Omental fat pad (tissue), 4 donors: ENCODE data around the gene LMCD1. TPM values are rescaled to one million over a fixed set of nuclear protein-coding genes. Genes with fewer than 3 reads are reported as not detected.

ENCODE experiments used
- ATAC-seq: fragments of 150-250 bp; one replicate; pipeline ENCODE4 v1.9.1; 2016; ENCODE audit warnings: mild to moderate bottlenecking, moderate library complexity; ENCODE audit not compliant: low FRiP score
- DNase-seq: peaks from one replicate; pipeline ENCODE4 v3.0.0-alpha.2; 2019; ENCODE audit warnings: low spot score
- total RNA-seq, 4 donors: library from RNA; depleted of rRNA; stranded (reverse); fragments of >200 nt; gene quantifications; one replicate each; pipeline ENCODE4 v1.1.0, GENCODE V29; 2016
- TF ChIP-seq, protein P1 (sequence below), 3 donors: fragments of 450-650 bp; IDR thresholded peaks; one replicate each; pipeline ENCODE4 v1.5.1; 2016 to 2017; ENCODE audit warnings: antibody characterized with exemption in 3 of 3, mild to moderate bottlenecking in 3 of 3, moderate library complexity in 2 of 3

Gene LMCD1
- total RNA-seq, 4 donors from 2014 or later: 135 to 1,380 (median 270) TPM

DNA sequence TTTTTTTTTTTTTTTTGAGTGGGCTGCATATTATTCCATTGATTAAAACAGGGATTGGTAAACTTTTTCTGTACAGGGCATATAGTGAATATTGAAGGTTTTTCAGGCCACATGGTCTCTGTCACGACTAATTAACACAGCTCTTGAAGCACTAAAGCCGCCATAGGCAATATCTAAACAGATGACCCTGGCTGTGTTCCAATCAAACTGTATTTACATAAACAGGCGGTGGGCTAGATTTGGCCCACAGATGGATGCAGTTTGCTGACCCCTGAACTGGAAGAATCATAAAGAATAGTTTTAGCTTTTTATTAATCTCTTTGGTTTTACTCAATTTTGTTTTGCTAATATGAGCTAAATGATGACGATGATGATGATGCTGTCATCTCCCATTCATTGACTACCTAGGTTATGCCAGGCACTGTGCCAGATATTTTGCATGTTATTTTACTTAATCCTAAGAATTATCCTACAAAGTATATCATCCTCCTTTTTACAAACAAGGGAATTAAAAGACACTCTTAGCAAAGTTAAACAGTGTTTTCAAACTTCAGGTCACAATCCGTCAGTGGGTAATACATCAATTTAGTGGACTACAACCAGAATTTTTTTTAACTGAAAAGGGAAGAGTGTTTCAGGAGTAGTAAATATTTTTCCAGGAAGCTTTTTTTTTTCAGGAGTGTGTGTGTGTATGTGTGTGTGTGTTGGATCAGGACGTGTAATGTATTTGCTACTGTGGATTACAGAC, 54.3 kb downstream of the LMCD1 start:
- TF ChIP-seq, protein P1, sequence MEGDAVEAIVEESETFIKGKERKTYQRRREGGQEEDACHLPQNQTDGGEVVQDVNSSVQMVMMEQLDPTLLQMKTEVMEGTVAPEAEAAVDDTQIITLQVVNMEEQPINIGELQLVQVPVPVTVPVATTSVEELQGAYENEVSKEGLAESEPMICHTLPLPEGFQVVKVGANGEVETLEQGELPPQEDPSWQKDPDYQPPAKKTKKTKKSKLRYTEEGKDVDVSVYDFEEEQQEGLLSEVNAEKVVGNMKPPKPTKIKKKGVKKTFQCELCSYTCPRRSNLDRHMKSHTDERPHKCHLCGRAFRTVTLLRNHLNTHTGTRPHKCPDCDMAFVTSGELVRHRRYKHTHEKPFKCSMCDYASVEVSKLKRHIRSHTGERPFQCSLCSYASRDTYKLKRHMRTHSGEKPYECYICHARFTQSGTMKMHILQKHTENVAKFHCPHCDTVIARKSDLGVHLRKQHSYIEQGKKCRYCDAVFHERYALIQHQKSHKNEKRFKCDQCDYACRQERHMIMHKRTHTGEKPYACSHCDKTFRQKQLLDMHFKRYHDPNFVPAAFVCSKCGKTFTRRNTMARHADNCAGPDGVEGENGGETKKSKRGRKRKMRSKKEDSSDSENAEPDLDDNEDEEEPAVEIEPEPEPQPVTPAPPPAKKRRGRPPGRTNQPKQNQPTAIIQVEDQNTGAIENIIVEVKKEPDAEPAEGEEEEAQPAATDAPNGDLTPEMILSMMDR (IDR thresholded peaks at IDR 0.05): no peak
- ATAC-seq (no peak), DNase-seq (no peak)

DNA sequence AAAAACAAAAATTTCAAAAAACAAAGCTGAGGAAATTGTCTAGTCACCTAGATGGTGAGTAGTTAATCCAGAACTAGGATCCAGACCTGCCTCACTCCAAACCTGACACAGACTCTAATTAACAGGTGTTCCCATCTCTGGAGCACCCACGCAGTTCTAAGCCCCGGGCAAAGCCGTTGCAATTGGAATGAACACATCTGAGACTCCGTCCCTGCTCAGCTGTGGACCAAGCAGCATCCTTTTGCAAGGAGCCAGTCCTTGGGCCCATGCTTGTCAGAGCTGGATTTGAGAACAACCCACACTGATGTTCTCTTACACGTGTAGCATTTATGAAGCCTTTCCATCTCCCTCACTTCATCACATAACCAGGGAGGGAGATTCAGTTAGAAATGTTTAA, 54.8 kb downstream of the LMCD1 start:
- no peak for ATAC-seq
- DNase-seq: no peak
- TF ChIP-seq, protein P1 (IDR thresholded peaks at IDR 0.05): no peak

DNA sequence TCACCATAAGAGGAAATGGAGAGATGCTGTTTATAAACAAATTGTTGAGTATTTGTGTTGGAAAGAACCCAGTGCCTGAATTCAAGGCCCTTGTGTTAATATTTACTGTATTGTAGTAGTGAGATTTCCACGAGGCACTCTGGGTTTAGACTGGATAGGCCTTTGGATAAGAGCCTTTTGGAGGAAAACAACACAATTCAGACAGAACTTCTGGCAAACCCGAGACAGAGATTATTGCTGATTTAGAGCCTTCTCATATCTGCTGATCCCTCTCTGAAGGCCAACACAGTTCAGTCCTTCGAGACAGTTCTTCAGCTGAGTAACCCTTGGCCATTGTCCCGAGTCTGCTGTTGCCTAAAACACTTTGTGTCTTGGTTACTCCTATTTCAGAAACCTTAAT, 55.7 kb downstream of the LMCD1 start:
- ATAC-seq (no peak), DNase-seq (no peak)
- TF ChIP-seq, protein P1 (IDR thresholded peaks at IDR 0.05): no peak

DNA sequence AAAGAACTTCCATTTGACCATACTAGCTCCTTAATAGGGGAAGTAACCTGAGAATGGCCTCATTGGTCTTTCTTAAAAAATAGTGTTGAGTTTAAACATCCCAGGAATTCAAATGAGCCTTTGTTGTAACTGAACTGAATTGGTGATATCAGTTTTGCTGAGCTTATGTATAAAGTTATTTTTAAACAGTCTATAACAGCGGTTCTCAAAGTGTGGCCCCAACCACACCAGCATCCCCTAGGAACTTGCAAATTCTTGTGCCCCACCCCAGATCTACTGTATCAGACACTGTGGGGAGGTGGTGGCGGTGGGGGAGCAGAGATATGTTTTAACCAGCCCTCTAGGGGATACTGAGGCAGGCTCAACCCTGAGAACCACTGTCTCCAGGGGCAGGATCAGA, 57.0 kb downstream of the LMCD1 start:
- DNase-seq (no peak), ATAC-seq (no peak)
- TF ChIP-seq, protein P1 (IDR thresholded peaks at IDR 0.05): no peak

DNA sequence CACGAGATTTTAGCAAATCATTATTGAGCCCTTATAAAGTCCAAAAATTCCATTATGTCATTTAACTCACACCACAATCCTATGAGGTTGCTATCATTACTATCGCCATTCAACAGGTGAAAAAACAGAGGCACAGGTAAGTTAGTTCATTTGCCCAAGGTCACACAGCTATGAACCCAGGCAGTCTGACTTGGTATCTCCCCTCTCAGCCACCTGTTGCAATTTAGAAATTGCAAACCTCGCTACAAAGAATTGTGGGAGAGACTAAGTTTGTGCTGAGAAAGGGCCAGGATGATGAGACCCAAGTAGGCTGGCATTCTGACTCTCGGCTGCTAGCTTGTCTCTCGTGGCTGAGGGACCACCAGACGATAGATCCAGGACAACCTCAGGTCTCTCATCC, 57.7 kb downstream of the LMCD1 start:
- ATAC-seq: no peak
- TF ChIP-seq, protein P1 (IDR thresholded peaks at IDR 0.05): no peak
- DNase-seq: no peak

DNA sequence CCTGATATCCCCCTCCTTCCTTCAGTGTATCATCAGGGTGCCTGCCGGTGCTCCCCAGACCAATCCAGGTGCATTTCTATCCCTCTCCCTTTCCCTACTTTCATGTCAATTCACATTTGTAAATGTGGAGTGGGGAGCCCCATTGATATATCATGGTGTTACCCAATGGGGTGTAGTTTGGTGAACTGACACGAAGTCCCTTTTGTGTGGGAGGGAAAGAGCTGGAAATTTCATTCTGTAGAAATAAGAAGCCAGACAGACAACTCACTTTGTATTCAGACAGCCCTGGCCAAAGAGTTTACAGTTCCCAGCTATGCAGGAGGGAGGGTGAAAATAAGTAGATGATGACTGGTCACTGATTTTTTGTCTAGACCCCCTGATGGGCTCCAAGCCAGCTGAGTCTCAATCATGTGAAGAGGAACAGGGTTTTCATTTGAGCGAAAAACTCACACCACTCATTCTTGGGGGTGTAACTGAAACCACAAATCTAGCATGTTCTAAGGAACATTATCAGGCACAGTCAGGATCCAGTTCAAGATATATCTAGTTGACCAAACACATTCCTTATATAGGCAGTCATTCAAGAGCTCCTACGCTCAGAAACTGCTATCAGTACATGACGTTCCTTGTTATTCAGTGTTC, 58.9 kb downstream of the LMCD1 start:
- TF ChIP-seq, protein P1 (IDR thresholded peaks at IDR 0.05): no peak
- DNase-seq: no peak
- peak; percentile 77 for ATAC-seq

DNA sequence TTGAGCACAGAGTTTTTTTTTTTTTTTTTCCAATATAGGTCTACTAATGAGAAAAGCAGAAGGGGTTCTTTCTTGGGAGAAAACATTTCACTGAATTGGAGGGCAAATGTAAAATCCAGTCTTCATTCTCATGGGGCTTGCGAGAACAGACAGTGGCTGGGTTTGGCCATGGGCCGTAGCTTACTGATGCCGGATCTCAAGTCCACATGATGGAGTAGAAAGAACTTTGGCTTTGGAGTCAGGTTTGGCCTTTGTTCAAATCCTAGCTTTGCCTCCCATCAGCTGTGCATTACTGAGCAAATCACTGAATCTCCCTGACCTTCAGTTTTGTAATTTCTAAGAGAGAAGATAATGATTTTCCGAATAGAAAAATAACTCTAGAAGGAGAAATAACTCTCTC, 59.7 kb downstream of the LMCD1 start:
- peak; percentile 30 for ATAC-seq
- DNase-seq: no peak
- TF ChIP-seq, protein P1 (IDR thresholded peaks at IDR 0.05): no peak
